NCI-H187 treated with DMSO at 0.1 percent for 48 hours (cell line): ENCODE data around the gene NDST1.
"Not testable (repeated sequence)": the region's sequence is repeated elsewhere in the genome, so short reads cannot be mapped to it uniquely, and the experiment has no call there.

Experiments
- DNase-seq: peaks from one replicate; lab custom pipeline; 2025; lab: John Stamatoyannopoulos, UW

NDST1 gene

GRCh38 chr5:150508828-150509227 lies 897 bp downstream of the NDST1 start:
- no peak for DNase-seq

GRCh38 chr5:150509992-150510391 lies 2.1 kb downstream of the NDST1 start:
- DNase-seq: no peak

GRCh38 chr5:150510460-150511263 lies 2.7 kb downstream of the NDST1 start:
- DNase-seq: no peak

- no peak for DNase-seq
Measured at GRCh38 chr5:150511578-150512367, 3.8 kb downstream of the NDST1 start.

- no peak for DNase-seq
Measured at GRCh38 chr5:150512368-150512747, 4.4 kb downstream of the NDST1 start.

- DNase-seq: no peak
Measured at GRCh38 chr5:150513375-150514309, 5.7 kb downstream of the NDST1 start.

- DNase-seq: no peak
Measured at GRCh38 chr5:150514708-150515211, 6.8 kb downstream of the NDST1 start.

GRCh38 chr5:150515446-150515845 lies 7.5 kb downstream of the NDST1 start:
- DNase-seq: no peak

- no peak for DNase-seq
Measured at GRCh38 chr5:150516011-150516410, 8.1 kb downstream of the NDST1 start.

GRCh38 chr5:150517272-150518152 lies 9.6 kb downstream of the NDST1 start:
- no peak for DNase-seq

GRCh38 chr5:150518712-150519559 lies 11.0 kb downstream of the NDST1 start:
- not testable (repeated sequence) for DNase-seq

- no peak for DNase-seq
Measured at GRCh38 chr5:150519560-150519945, 11.6 kb downstream of the NDST1 start.

GRCh38 chr5:150519978-150520377 lies 12.0 kb downstream of the NDST1 start:
- no peak for DNase-seq

- no peak for DNase-seq
Measured at GRCh38 chr5:150520747-150521521, 13.0 kb downstream of the NDST1 start.

- no peak for DNase-seq
Measured at GRCh38 chr5:150521522-150521817, 13.5 kb downstream of the NDST1 start.

GRCh38 chr5:150521939-150522503 lies 14.1 kb downstream of the NDST1 start:
- no peak for DNase-seq

GRCh38 chr5:150522504-150523414 lies 14.8 kb downstream of the NDST1 start:
- no peak for DNase-seq
